Hematopoietic multipotent progenitor cell treated with erythropoietin and hydrocortisone succinate and interleukin-3 and kit ligand, for 6 days (in vitro differentiated cells): ENCODE data around the gene MSMP.

ENCODE experiments used
- DNase-seq: peaks from one replicate; pipeline ENCODE4 v3.0.0-alpha.2; 2015

MSMP gene

GRCh38 chr9:35754264-35754663, at the start of gene MSMP:
Gene MSMP (minus strand): TSS chr9:35754276. CDS start chr9:35754129, 147 bp downstream.
- DNase-seq, result no peak

DNA sequence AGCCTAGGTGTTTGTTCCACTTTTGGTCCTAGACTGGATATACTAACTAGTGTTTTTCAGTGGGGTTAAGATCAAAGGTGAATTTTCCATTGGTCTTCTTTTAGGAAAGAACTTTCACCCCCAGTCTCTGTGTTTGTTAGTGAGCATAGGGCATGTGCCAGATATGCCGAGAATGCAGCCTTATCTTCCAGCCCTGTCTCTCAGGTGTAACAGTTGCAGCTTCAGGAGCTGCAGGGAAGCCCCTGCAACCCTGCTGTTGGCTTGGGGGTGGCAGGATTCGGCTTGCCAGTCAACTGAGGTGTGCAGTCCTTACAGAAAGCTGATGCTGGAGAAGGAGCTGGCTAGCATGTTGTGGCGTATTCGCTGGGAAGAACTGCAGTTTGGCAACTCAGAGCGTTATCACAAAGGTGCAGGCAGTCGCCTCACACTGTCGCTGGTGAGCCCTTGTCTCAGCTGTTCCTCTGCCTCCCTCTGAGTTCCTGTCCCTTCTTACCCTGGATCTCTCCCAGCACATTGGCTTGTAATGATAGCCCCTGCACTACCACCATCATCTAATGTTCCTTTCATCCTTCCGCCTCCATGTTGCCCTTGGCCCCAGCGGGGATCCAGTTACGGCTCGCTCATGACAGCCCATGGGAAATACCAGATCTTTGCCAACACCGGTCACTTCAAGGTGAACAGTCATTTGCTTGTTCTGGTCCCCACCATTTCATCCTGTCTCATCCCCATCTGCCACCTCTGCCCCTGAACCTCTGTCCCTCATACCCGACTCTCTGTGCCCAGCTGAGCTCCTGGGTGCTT, 47.5 kb upstream of the MSMP start:
- DNase-seq, result no peak

DNA sequence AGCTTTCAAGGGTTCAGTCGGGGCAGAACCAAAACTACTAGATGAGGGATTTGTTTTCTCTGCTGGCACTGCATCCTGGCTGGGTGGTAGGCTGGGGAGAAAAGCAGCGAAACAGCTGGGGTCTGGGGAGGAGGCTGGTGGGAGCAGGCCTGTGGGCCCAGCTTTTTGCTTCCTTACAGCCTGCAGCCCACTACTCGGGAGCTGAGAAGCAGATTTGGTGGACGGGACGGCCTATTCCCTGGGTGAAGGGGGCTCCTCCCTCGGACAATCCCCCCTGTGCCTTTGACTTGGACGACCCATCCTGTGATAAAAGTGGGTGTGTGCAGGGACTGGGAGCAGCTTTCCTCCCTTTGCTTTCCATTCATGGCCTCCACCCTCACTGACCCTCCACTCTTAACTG, 46.5 kb upstream of the MSMP start:
- no peak for DNase-seq

DNA sequence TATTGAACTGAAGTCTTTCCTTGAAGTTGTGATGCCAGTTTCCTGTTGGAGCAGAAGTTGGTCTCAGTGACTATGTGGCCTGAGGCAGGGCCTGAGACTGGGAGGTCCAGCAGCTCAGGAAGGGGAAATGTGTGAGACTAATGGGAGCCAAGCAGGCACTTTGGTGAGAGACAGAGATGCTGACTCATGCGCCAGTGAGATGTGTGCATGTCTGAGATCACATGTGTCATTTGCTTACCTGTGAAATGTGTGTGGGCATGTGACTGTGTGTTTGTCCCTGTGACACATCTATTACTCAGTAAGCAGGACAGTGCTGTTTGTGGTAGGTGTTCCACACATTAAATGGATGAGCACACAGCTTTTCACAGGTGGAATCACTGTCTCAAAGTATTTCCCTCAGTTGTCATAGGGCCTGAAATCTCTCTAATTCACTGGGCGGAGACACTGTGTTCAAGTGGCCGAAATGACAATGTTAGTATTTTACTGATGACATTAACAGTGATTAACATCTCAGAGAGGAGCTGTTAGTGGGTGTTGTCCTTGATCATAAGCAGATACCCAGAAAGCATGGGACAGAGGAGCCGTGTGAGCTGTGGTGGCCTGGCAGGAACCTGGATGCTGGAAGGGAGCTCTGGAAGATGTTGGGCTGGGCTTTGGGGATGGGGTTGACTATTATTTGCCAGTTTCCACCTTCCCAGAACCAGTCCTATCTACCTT, 44.7 kb upstream of the MSMP start:
- DNase-seq, result no peak

GRCh38 chr9:35797311-35798109, 43.4 kb upstream of the MSMP start:
- DNase-seq, result no peak

GRCh38 chr9:35795695-35796094, 41.6 kb upstream of the MSMP start:
- no peak for DNase-seq

- DNase-seq, result no peak
Measured at GRCh38 chr9:35793461-35793860, 39.4 kb upstream of the MSMP start.

DNA sequence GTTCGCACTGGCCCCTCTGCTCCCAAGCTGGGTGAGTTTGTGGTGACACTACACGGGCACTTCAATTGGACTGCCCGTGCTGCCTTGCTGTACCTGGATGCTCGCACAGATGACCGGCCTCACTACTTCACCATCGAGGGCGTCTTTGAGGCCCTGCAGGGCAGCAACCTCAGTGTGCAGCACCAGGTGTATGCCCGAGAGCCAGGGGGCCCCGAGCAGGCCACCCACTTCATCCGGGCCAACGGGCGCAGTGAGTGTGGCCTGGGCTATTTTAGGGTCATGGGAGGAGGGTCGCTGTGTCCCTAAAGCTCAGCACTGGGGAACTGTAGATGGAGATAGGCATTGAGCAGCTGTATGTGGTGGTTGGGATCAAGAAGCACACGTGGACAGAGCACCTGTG, 38.8 kb upstream of the MSMP start:
- DNase-seq, result no peak

DNA sequence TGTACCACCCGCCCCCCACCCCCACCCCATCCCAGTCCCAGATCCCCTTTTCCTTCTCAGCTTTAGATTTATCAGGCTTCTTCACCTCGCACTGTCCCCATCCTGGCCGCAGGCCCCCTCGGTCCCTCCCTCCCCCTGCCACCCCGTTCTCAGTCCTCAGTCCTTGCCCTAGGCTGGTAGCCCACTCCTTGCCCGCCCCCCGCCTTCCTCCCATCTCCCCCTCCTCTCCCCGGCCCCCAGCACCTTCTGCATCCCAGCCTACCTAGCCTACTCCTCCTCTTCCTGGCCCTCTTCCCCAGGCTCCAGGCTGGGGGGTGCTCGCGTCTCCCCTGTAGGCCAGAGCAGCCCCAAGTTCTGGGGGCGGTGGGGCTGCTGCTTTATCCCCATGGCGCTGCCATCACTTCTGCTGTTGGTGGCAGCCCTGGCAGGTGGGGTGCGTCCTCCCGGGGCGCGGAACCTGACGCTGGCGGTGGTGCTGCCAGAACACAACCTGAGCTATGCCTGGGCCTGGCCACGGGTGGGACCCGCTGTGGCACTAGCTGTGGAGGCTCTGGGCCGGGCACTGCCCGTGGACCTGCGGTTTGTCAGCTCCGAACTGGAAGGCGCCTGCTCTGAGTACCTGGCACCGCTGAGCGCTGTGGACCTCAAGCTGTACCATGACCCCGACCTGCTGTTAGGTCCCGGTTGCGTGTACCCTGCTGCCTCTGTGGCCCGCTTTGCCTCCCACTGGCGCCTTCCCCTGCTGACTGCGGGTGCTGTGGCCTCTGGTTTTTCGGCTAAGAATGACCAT, 38.1 kb upstream of the MSMP start:
- DNase-seq, result no peak

DNA sequence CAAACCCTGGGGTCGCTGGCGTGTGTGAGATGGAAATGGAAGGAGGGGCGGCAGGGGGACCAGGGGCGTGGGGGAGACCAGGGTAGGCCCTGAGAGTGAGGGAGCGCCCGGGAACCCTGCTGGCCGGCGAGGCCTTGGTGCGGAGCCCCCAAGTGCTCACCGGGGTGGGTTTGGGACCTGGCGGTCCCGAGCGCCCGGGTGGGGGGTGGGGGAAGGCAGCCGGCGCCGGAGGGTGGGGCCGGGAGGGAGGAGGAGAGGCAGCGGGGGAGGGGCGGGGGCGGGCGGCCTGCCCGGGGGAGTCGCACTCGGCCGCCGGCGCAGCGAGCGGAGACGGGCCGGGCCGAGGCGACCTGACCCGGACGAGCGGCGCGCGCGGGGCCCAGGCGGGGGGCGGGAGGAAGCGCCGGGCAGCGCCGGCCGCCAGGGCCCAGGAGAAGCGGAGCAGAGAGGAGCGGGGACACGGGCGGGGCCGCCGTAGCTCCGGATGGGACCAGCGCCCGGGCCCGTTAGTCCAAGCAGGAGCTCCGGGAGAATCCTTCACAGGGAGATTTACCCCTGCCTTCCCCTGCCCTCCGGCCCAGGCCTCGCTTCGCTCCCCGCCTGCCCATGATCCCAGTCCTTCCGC, 37.3 kb upstream of the MSMP start, which contains the start of gene NPR2:
Gene NPR2, plus strand, starts transcription at position 295 of the 625 bp plus-strand sequence. CDS start 818 bp downstream, outside the sequence.
- no peak for DNase-seq

- DNase-seq, result peak; percentile 89
Measured at GRCh38 chr9:35790385-35791296, 36.6 kb upstream of the MSMP start.

GRCh38 chr9:35790025-35790384, 35.9 kb upstream of the MSMP start:
- DNase-seq, result no peak

DNA sequence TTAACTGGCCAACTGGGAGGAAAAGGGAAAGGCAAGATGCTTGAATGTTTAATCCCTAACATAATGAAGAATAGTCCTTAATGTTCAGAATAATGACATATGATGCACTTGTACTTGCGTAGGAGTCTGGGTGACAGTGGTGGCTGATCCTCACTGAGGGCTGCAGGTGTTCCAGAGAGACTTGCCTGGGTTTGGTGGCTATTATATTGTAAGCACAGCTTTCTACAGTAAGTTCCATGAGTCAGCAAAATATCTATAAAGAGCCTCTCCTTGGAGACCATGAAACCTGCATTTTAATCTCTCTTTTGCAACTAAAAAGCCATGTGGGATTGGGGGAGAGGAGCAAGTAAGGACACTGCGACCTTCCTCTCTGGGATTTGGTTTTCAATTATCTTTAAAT, 35.5 kb upstream of the MSMP start:
- DNase-seq, result peak; percentile 42

DNA sequence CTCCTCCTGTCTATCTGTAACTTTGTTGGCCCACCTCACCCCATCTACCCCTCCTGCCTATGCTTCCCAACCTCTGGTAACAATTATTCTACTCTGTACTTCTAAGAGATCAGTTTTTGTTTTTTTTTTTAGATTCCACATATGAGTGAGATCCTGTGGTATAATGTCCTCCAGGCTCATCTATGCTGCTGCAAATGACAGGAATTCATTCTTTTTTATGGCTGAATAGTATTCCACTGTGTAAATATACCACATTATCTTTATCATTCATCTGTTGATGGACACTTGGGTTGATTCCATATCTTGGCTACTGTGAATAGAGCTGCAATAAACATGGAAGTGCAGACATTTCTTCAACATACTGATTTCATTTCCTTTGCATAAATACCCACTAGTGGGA, 29.3 kb upstream of the MSMP start:
- no peak for DNase-seq

DNA sequence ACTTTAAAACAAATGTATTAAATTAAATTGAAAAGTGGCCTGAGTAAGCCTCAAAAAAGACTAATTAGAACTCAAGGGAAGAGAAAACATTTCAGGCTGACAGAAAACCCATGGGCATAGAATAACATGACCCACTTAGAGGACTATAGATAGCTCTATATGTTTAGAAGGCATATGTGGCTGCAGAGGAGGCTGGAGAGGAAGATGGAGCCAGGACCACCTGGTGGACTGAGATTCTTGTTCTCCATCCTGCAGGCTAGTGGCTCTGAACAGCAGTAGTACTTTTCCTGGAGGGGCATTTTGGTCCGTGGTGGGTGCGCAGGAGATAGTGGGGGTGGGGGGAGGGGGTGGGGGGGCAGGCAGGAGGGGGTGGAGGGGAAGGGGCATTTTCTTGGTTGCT, 27.0 kb upstream of the MSMP start:
- DNase-seq, result no peak

GRCh38 chr9:35778496-35778895, 24.4 kb upstream of the MSMP start:
- DNase-seq, result no peak

- no peak for DNase-seq
Measured at GRCh38 chr9:35776018-35776417, 21.9 kb upstream of the MSMP start.

DNA sequence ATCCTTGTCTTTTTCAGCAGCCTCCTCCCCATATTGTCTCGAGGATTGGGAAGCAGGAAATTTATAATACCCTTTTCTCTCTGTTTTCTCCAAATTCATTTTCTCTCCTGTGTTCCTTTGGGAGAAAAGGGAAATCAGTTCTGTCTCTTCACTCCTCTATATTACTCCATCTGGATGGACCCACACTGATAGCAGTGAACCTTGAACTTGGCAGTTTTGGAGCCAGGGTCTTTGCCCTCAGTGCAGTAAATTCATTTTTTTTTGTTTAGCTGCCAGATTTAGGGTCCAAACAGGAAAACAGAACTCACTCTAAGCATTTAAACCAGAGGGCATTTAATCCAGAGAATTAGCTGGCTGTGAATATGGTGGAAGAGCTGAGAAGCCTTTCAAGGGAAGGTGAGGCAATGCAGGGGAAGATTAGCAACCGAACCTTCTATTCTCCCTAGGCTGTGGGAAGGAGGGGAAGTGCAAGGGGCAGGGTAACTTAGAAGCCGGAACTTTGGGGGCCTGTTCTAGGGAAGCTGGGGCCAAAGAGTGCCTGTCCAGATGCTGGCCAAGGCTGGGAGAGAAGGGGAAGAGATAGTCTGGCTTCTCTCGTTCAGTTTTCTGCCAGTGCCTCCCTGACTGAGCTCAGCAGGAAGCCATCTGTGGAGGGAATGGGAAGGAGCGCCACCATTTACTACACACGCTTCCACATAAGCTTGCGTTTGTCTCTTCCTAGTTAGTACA, 21.0 kb upstream of the MSMP start:
- DNase-seq, result peak; percentile 45

DNA sequence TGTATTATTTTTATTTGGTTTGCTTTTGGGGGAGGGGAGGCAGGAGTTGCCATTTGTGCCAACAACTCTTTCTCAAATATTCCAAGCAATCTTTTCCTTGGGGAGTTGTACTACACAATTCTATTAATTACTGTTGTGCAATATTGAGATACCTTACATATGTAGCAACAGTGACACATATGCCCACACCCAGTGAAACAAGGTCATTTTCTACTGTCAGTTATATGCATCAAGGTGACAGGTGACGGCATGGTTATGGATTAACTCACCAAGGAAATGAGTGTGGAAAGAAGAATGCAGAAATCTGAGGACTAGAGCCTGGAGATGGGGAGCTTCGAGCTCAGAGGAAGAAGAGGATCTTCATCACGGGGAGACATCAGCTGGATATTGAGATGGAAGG, 17.9 kb upstream of the MSMP start:
- DNase-seq, result no peak

- peak; percentile 76 for DNase-seq
Measured at GRCh38 chr9:35771534-35771933, 17.5 kb upstream of the MSMP start.

DNA sequence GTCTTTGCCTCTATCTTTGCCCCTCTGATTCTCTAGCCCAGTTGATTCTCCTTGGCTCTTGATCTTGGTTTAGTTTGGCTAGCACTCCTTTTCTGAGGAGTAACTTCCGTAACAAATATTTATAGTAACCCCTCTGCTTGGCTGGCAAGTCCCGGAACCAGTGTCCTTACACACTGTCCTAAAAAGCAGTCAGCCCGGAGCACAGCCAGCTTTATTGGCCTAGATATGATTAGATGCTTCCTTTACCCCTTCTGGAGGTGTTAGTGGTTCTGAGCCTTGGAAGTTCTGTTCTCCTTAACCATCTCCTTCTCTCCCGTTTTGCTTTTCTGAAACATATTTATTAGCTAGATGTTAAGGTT, 17.0 kb upstream of the MSMP start:
- DNase-seq, result no peak
